IPS-11a (cell line): ENCODE data around the gene NUP153.

Source experiments
- H3K4me3 ChIP-seq: one replicate; pipeline ENCODE4 v1.5.1; 2013; ENCODE audit warnings: low read depth, low read length, control low read depth

Gene NUP153

DNA sequence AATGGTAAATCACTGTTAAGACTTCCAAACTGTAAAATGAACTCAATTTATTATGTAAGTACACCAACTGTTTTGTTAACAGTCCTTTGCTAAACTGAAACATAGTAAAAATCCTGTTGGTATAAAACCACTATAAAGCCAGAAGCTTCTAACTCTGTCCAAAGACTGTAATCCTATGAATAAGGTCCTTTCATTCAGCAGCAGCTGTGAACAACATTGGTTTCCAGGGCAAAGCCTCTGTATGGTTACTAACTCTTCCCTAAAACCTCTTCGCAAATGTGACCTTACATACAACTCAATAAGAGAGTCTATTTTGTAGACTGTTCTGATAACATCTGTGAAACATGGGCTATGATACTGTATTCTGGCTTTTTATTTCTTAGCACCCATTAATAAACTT lies 40.1 kb downstream of the NUP153 start:
- no peak overlapping the region for H3K4me3 ChIP-seq

DNA sequence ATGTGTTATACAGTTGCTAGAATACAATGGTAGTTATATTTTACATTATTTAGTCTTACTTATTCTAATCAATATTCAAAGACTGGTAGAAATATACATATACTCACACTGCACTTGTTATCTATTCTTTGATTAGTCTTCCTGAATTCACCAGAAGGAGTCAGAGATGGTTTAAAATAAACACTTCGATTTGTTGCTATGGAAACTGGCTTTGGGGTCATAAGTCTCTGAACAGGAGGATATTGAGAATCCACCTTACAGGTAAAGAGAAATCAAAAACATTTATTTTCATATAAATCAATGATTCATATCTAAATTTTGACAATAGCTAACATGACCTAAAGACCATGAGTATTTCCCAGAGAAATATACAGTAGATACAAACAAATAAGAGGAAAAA lies 41.6 kb downstream of the NUP153 start:
- no peak overlapping the region for H3K4me3 ChIP-seq

DNA sequence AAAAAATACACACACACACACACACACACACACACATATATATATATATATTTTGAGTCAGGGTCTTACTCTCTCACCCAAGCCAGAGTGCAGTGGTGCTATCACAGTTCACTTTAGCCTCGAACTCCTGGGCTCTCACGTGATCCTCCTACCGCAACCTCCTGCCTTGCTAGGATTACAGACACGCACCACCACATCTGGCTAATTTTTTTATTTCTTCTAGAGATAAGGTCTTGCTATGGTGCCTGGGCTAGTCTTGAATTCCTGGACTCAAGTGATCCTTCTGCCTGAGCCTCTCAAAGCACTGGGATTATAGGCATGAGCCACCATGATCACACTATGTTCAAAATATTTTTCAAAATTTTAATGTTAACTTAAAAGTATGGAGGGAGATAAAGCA lies 43.5 kb downstream of the NUP153 start:
- H3K4me3 ChIP-seq: no peak overlapping the region

DNA sequence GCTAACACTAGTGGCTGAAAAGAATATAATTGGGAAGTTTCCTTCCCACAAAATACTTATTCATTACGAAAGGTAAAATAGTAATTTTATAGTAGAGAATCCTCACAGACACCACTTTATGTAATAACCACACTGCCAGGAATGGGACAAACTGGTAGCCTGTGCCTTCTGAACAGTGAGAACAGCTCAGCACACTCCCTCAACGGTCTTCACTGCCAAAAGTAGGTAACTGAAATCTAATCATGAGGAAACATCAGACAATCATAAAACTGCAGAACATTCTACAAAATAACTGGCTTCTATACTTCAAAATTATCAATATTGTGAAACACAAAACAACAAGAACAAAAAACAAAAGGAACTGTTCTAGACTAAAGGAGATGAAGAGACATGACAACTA lies 44.1 kb downstream of the NUP153 start:
- H3K4me3 ChIP-seq: no peak overlapping the region

DNA sequence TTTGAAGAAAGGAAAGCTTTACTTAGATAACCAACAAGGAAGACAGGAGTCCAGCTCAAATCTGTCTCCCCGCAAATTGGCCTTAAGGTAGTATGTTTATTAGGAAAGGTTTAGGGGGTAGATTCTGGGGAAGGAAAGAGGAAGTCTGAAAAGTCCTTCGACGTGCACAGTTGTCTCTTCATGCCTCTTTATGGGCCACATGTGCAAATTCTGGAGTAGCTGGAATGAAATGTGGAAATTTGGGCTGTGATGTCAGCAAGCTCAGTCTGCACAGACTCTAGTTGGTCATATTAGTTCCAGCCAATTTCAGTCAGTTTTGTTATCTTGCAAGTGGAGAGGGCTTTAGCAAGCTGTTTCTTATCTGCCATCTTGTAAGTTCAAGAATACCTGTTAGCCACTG lies 50.1 kb downstream of the NUP153 start:
- H3K4me3 ChIP-seq: no peak overlapping the region

DNA sequence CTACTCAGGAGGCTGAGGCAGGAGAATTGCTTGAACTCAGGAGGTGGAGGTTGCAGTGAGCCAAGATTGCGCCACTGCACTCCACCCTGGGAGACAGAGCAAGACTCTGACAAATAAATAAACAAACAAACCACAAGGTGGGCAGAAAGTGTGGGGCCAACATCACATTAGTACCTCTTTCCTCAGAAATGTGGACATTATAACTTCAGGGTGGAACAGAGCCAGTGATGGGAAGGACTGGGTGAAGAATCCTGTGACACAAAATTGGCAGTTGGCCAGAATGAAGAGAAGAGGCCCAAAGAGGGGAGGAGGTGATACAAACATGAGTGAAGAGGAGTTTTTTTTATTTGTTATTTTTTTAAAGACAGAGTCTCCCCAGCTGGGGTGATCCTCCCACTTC lies 50.6 kb downstream of the NUP153 start:
- no peak overlapping the region for H3K4me3 ChIP-seq

DNA sequence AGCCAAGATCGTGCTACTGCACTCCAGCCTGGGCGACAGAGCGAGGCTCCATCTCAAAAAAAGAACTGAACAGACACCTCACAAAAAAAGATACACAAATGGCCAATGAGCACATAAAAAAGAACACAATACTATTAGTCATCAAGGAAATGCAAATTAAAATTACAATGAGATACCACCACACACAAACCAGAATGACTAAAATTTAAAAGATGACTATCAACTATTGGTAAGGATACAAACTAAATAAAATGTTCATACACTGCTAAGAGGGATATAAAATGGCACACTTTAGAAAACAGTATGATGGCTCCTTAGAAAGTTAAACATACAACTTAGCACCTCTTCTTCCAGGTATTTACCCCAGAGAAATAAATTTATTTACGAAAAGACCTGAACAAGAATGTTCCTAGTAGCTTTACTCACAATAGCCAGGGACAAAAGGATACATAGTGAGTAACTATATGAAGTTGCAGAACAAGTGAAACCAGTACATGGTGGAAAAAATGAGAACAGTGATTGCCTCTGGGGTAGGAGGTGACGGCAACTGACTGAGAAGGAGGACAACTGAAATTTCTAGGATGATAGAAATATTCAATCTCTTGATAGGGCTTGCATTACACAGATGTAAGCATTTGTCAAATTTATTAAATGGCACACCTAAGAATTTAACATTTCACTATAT lies 53.4 kb downstream of the NUP153 start:
- no peak overlapping the region for H3K4me3 ChIP-seq

DNA sequence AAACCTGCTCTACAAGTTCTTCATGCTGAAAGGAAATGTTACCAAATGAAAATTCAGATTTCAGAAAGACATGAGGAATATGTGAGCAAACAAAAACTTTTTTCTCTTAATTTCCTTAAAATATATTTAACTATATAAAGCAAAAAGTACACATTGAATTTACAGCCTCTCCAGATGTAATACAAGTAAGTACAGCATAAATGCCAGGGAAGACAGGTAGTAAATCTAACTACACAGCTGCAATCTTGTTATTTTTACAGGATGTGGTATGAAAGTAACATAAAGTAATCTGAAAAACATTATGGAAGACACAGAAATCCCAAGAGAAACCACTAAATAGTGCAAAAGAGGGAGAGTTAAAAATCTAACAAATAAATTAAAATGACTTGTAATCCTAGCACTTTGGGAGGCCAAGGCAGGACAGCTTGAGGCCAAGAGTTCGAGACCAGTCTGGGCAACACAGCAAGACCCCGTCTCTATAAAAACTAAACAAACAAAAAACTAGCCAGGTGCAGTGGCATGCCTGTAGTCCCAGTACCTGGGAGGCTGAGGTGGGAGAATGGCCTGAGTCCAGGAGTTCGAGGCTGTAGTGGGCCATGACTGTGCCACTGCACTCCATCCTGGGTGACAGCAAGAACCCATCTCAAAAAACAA lies 55.9 kb downstream of the NUP153 start:
- no peak overlapping the region for H3K4me3 ChIP-seq

DNA sequence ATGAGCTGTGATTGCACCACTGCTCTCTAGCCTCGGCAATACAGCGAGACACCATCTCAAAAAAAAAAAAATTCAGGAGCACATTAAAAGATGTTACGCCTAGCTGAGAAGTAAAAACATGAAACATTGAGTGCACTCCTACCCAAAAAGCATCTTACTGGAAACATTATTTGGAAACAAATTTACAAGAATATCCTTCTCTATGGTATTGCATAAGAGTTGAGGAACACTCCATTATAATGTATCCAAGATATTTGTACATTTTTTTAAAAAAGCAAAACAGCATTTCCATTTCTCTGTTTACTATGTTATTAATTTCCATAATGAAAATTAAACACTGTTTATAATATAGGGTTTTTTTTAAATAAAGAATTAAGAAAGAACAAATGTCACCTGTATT lies 58.0 kb downstream of the NUP153 start:
- H3K4me3 ChIP-seq: no peak overlapping the region

DNA sequence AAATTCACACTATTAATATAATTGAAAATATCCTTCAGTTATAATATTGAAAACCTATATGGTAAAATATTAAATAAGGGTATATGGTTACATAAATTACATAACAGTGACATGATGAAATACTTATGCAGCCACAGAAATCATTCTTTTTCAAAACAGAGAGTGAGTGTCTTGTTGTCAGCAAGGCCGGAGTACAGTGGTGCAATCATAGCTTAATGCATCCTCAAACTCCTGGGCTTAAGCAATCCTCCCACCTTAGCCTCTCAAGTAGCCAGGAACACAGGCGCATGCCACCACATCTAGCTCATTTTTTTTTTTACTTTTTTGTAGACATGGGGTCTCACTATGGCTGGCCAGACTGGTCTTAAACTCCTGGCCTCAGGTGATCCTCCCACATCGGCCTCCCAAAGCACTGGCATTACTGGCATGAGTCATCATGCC lies 66.2 kb downstream of the NUP153 start:
- no peak overlapping the region for H3K4me3 ChIP-seq

DNA sequence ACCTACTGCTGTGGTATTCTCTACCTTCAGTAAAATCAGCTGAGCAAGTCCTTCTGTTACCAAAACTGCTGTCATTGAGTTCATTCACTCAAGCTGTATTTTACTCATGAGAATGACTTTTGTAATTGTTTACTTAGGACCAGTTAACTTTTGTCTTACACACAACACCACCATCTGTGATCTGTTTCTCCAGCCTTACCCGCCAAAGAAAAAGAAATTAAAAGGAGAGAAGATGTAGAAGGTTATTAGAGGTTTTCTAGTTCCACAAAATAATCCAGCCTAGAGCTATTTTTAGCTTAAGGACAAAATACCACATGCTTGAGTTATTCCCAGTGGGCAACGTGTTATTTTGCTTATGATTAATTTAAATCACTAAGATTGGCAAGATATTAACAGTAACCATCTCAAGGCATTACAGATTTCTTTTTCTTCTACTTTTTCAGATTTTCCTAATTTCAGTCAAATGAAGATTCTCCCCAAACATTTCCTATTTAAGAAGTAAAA lies 68.5 kb downstream of the NUP153 start:
- H3K4me3 ChIP-seq: no peak overlapping the region

DNA sequence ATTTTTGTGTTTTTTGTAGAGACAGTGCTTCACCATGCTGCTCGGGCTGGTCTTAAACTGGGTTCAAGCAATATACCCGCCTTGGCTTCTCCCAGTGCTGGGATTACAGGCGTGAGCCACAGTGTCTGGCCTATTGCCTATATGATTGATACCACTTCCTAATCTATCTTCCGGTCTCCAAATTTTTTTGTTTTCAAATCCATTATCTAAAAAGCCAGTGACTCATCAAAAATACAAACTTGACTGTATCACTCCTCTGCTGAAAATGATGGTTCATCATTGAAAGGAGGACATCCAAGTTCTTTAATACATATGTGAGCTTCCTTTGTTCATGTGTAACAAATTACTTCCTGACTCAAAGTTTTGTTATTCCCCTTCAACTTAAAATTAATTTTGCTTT lies 71.2 kb downstream of the NUP153 start:
- H3K4me3 ChIP-seq: no peak overlapping the region

DNA sequence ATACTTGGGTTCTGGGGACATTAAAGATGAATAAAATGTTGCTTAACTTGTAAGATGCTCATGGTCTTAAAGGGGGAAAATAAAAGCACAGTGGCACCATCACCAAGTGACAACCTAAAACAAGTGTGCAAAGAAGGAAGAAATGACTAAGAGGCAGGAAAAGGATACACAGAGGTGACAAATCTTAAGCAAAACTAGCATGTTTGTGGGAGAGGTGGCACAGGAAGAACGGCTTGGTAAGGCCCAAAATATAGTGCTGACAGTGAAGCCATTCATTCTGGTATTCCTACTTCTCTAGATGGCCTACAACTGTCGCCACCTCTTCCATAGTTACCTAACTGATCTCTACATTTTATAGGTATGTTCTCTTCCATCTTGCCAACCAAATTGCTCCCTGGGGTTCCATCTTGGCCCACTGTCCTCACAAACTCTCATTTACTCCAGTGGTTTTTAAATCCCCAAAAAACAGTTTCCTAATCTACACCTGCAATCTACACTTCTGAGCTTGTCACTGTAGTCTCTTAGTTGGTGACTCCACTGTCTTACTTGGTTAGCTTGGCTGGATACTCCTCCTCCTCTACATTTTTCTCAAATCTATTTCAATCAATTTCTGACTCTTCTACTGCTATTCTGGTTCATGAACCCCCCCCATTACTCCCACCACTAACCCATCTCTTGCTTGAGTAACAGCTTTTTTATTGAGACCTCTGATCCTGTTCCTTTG lies 73.1 kb downstream of the NUP153 start:
- H3K4me3 ChIP-seq: no peak overlapping the region

DNA sequence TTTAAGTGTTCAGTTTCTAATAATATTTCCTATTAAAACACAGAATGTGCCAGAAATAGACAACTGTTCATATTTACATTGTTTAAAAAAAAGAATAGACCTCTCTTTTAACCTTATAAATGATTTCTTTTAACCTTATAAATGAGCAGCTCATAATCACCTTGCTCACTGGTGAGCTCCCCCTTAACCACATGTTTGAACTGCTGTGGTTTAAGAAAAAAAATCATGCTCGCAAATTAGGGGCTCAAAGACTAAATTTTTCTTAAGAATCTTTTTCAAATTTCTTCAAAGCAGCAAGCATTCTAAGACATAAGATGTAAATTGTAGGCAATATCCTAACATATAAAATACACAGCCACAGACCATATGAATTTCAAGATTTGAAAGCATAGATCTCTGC lies 73.8 kb downstream of the NUP153 start:
- no peak overlapping the region for H3K4me3 ChIP-seq

DNA sequence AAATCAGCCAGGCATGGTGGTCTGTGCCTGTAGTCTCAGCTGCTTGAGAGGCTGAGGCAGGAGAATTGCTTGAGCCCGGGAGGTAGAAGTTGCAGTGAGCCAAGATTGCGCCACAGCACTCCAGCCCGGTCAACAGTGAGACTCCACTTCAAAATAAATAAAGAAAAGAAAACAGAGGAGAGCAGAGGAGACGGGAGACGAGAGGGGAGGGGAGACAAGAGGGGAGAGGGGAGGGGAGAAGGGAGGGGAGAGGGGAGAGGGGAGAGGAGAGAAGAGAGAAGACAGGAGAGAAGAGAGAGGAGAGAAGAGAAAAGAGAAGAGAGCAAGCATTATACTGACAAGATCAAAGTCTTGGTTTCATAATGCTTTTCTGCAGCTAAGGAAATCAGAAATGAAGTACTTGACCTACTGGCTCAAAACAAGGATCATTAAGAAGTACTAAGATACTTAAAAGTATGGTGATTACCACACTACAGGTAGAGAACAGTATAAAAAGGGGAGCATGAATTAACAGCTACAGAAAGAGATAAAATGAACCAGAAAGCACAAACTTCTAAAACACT lies 76.1 kb downstream of the NUP153 start:
- no peak overlapping the region for H3K4me3 ChIP-seq

DNA sequence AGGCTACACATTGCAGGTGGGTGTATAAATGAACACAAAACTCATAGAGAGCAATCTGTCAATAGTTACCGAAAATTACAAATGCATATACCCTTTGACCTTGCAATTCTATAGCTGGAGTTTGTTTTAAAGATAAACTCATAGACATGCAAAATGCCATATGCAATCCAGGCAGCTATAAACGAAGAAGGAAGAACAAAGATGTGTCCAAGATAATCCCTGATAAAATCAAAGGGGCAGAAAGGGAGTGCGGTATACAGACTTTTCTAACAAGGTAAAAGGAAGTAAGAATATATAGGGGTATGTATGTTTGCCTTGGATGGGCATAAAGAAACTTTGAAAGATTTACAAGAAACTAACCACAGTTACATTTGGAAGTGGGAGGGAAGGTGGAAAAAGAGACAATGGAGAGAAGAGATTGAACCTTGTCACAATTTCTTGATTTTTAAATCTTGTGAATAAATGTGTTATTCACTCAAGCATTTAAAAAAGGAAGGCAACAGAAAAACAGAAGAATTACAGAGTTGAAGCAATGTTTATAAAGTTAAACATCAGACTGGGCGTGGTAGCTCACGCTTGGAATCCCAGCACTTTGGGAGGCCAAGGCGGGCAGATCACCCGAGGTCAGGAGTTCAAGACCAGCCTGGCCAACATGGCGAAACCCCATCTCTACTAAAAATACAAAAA lies 76.8 kb downstream of the NUP153 start:
- H3K4me3 ChIP-seq: no peak overlapping the region

DNA sequence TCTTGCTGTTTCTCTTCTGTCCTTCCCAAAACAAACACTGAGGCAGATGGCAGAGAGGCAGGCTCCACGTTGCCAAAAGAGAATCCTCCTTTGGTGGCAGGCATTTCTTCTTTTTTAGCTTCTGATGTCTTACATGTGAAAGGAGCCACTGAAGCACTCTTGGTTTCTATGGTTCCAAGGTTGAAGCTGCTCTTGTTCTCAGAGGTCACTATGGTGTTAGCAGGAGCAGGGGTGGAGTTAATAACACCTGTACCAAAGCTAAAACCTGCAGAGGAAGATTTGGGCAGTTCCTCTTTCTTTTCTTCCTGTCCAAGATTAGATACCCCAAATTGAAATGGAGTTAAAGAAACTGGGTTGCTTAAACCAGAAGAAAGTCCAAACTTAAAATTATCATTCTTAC lies 77.9 kb downstream of the NUP153 start:
- H3K4me3 ChIP-seq: no peak overlapping the region

DNA sequence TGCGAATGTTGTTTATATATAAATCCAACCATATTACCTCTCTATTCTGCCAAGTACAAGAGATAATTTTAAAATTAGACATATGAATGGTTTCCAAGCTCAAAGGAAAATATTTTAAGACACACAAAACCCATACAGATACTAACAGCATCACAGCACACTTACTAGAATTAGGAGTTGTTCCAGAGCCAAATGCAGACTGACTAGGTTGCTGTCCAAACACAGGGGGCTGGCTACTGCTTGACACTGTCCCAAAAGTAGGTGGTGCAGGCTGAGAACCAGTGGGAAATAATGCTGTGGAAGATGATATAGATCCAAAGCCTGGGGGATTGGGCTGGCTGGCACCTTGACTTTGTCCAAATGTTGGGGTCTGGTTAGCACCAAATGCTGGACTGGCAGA lies 82.3 kb downstream of the NUP153 start:
- no peak overlapping the region for H3K4me3 ChIP-seq

DNA sequence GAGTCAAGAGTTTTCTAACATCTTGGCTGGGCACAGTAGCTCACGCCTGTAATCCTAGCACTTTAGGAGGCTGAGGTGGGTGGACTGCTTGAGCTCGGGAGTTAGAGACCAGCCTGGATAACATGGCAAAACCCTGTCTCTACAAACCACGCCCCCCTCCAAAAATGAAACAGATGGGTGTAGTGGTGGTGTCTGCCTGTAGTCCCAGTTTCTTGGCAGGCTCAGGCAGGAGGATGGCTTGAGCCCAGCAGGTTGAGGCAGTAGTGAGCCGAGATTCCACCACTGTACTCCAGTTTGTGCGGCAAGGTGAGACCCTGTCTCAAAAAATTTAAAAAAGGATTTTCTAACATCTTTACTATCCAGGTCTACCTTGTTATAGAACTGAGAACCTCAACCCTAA lies 84.6 kb downstream of the NUP153 start:
- H3K4me3 ChIP-seq: no peak overlapping the region

DNA sequence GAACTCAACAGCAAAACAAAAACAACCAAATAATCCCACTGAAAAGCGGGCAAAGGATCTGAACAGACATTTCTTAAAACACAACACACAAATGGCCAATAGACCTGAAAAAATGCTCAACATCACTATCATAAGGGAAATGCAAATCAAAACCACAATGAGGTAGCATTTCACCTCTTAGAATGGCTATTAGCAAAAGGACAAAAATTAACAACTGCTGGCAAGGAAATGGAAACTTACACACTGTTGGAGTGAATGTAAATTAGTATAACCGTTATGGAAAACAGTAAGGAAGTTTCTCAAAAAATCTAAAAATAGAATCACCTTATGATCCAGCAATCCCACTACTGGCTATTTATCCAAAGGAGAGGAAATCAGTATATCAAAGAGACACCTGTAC lies 85.7 kb downstream of the NUP153 start:
- no peak overlapping the region for H3K4me3 ChIP-seq

DNA sequence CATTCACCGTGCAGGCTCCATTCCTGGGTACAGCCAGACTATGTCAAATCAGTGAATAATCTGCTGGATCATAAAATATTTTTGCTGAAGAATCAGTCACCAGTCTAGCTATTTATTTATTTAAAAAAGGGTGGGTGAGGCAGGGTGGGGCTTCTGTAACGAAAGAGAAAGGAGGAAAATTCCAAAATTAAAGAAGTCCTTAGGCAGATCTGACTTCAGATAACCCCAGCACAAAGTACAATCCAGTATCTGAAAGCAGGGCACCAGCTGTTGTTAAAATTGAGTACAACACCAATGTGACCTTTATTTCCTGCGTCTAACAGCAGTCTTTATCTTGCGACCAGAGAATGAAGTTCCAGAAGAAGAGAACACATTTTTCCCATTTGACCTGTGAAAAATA lies 90.9 kb downstream of the NUP153 start:
- H3K4me3 ChIP-seq: no peak overlapping the region
